Esophagus mucosa (tissue), 1 donor: ENCODE data around the gene ANG. TPM values are rescaled to one million over a fixed set of nuclear protein-coding genes. Genes with fewer than 3 reads are reported as not detected.

Experiments used
- ATAC-seq: fragments of 200-7000 bp; cut with Tn5 transposase; one replicate; pipeline ENCODE4 v1.9.1; 2020
- total RNA-seq: library from RNA; stranded (reverse); gene quantifications from one replicate; pipeline ENCODE4 v1.2.4, GENCODE V29; 2023
- donor health status: DM: yes; HTN: yes; CAD: no.

The ANG gene
- total RNA-seq, 1 donor from 2014 or later = 2.3 TPM

GRCh38 chr14:20676072-20676471 lies 12.5 kb upstream of the ANG start:
- ATAC-seq = no peak

GRCh38 chr14:20679907-20680306 lies 8.7 kb upstream of the ANG start:
- no peak for ATAC-seq

- ATAC-seq = no peak
Measured at GRCh38 chr14:20680363-20680762, 8.2 kb upstream of the ANG start.

- ATAC-seq = peak; percentile 25
Measured at GRCh38 chr14:20680843-20681347, 7.7 kb upstream of the ANG start.

- ATAC-seq = peak; percentile 57
Measured at GRCh38 chr14:20681348-20682126, 7.0 kb upstream of the ANG start.

- ATAC-seq = no peak
Measured at GRCh38 chr14:20682127-20682434, 6.5 kb upstream of the ANG start.

- ATAC-seq = peak; percentile 84
Measured at GRCh38 chr14:20682435-20683124, 6.0 kb upstream of the ANG start.

GRCh38 chr14:20683125-20683890 lies 5.3 kb upstream of the ANG start:
- ATAC-seq = peak; percentile 71

- peak; percentile 66 for ATAC-seq
Measured at GRCh38 chr14:20683891-20684661, 4.5 kb upstream of the ANG start, which contains the start of gene RNASE4. RNASE4 (plus strand) TSS chr14:20684560; CDS start chr14:20699372, 14,812 bp downstream.

GRCh38 chr14:20684662-20685456 lies 3.7 kb upstream of the ANG start:
- no peak for ATAC-seq

- no peak for ATAC-seq
Measured at GRCh38 chr14:20686386-20687143, 2.0 kb upstream of the ANG start.

- no peak for ATAC-seq
Measured at GRCh38 chr14:20687362-20688166, 1.0 kb upstream of the ANG start.

GRCh38 chr14:20690848-20691640 lies 2.5 kb downstream of the ANG start:
- ATAC-seq = peak; percentile 97

GRCh38 chr14:20692116-20692751 lies 3.7 kb downstream of the ANG start:
- no peak for ATAC-seq

- ATAC-seq = no peak
Measured at GRCh38 chr14:20696764-20697163, 8.2 kb downstream of the ANG start.

- ATAC-seq = peak; percentile 83
Measured at GRCh38 chr14:20697273-20698017, 8.9 kb downstream of the ANG start.

- ATAC-seq = no peak
Measured at GRCh38 chr14:20698018-20698329, 9.4 kb downstream of the ANG start.

GRCh38 chr14:20698934-20699333 lies 10.4 kb downstream of the ANG start:
- no peak for ATAC-seq
